Fibroblast of the aortic adventitia (primary cell): ENCODE measurements around the gene CLNK. TPM values are rescaled to one million over a fixed set of nuclear protein-coding genes. Genes with fewer than 3 reads are reported as not detected.

Source experiments
- DNase-seq: peaks from one replicate; pipeline ENCODE4 v3.0.0-alpha.2; 2010; ENCODE audit warnings: low read depth
- H3K4me3 ChIP-seq: 2 replicates; pipeline ENCODE4 v1.5.1; 2011; ENCODE audit warnings: low read depth, mild to moderate bottlenecking, control low read depth, low read length, moderate library complexity
- CTCF ChIP-seq: IDR thresholded peaks from 2 replicates; pipeline ENCODE4 v1.5.1; 2011; ENCODE audit warnings: mild to moderate bottlenecking, low read length, control low read depth, inconsistent platforms; ENCODE audit not compliant: insufficient read depth
- total RNA-seq: library from RNA; depleted of rRNA; stranded (reverse); fragments of >200 nt; gene quantifications from 2 replicates; pipeline ENCODE4 v1.2.3, GENCODE V29; 2012; ENCODE audit warnings: low replicate concordance

Gene CLNK
- total RNA-seq, 1 donor: not detected

- H3K4me3 ChIP-seq: no peak overlapping the region
- TF ChIP-seq CTCF: no peak
- no peak for DNase-seq
Measured at GRCh38 chr4:10716163-10716562, 31.6 kb upstream of the CLNK start.

- no peak for TF ChIP-seq CTCF
- no peak overlapping the region for H3K4me3 ChIP-seq
- DNase-seq: peak; percentile 70
Measured at GRCh38 chr4:10715696-10716095, 31.1 kb upstream of the CLNK start.

GRCh38 chr4:10715135-10715534 lies 30.6 kb upstream of the CLNK start:
- H3K4me3 ChIP-seq: no peak overlapping the region
- DNase-seq: no peak
- TF ChIP-seq CTCF: no peak

- no peak for DNase-seq
- no peak overlapping the region for H3K4me3 ChIP-seq
- no peak for TF ChIP-seq CTCF
Measured at GRCh38 chr4:10713591-10713990, 29.0 kb upstream of the CLNK start.

- H3K4me3 ChIP-seq: no peak overlapping the region
- DNase-seq: peak; percentile 56
- no peak for TF ChIP-seq CTCF
Measured at GRCh38 chr4:10706236-10706635, 21.7 kb upstream of the CLNK start.

GRCh38 chr4:10704430-10704810 lies 19.9 kb upstream of the CLNK start:
- no peak for DNase-seq
- H3K4me3 ChIP-seq: no peak overlapping the region
- TF ChIP-seq CTCF: no peak

GRCh38 chr4:10703766-10704429 lies 19.3 kb upstream of the CLNK start:
- no peak for DNase-seq
- no peak overlapping the region for H3K4me3 ChIP-seq
- TF ChIP-seq CTCF: no peak
